ENCODE data around the gene ZDHHC8. TPM values are rescaled to one million over a fixed set of nuclear protein-coding genes. Genes with fewer than 3 reads are reported as not detected.

ZDHHC8 gene
- total RNA-seq, 1 experiment from 2014 or later: 89.3 TPM

DNA sequence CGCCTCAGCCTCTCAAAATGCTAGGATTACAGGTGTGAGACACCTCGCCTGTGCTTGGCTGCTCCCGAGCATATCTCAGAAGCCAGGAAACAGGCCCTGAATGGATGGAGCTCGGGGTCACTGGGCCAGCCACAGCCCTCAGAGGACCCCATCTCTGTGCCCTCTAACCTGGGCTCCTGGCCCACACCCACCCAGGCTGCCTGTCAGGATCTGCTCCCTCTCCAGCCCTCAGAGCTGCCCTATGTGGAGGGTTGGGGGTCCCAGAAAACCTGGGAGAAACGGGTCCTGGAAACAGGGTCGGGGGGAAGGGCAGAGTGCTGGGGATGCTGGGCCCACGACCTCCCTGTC lies 24.4 kb downstream of the ZDHHC8 start:
- ChIA-PET CTCF (interaction anchor here (1.0 kb wide), 1 partner anchor 83 kb away, joined by 4 read pairs; no protein-coding TSS in a partner anchor), POLR2A (no interaction called here), RAD21 (ENCODE audit: low non-redundant PET in 1 of 2, low total read pairs in 2 of 2, uncharacterized antibody in 2 of 2, unreplicated experiment in 2 of 2) (no interaction called here)
- intact Hi-C loops (cut with micrococcal nuclease): loop anchor here (5.0 kb wide), 1 partner anchor 301 kb away; no protein-coding TSS in a partner anchor
- no peak overlapping the region for H3K4me2 ChIP-seq (ENCODE audit: low read length)
- no peak for DNase-seq (ENCODE audit: low read depth, low spot score)
- no peaks in the 10 kb centered on the region for H3K4me1 ChIP-seq (ENCODE audit: control insufficient read depth in 1 of 2, insufficient read depth in 2 of 2, low read length in 2 of 2)
- TF ChIP-seq RAD21 (IDR thresholded peaks at IDR 0.05; ENCODE audit: low read depth) (no peak), FOSL1 (IDR thresholded peaks at IDR 0.05; ENCODE audit: low read depth) (no peak), ZFX (IDR thresholded peaks at IDR 0.05) (no peak), EZH2 (IDR thresholded peaks at IDR 0.05) (no peak), ZNF274 (IDR thresholded peaks at IDR 0.05; ENCODE audit: low read depth, low read length) (no peak), CBX3 (IDR thresholded peaks at IDR 0.05; ENCODE audit: low read depth) (no peak), CEBPB (IDR thresholded peaks at IDR 0.05; ENCODE audit: low read depth) (no peak)
- TF ChIP-seq, protein P1, sequence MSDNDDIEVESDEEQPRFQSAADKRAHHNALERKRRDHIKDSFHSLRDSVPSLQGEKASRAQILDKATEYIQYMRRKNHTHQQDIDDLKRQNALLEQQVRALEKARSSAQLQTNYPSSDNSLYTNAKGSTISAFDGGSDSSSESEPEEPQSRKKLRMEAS (IDR thresholded peaks at IDR 0.05): no peak
- TF ChIP-seq, protein P2, sequence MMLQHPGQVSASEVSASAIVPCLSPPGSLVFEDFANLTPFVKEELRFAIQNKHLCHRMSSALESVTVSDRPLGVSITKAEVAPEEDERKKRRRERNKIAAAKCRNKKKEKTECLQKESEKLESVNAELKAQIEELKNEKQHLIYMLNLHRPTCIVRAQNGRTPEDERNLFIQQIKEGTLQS (IDR thresholded peaks at IDR 0.05): no peak
- TF ChIP-seq, protein P3, sequence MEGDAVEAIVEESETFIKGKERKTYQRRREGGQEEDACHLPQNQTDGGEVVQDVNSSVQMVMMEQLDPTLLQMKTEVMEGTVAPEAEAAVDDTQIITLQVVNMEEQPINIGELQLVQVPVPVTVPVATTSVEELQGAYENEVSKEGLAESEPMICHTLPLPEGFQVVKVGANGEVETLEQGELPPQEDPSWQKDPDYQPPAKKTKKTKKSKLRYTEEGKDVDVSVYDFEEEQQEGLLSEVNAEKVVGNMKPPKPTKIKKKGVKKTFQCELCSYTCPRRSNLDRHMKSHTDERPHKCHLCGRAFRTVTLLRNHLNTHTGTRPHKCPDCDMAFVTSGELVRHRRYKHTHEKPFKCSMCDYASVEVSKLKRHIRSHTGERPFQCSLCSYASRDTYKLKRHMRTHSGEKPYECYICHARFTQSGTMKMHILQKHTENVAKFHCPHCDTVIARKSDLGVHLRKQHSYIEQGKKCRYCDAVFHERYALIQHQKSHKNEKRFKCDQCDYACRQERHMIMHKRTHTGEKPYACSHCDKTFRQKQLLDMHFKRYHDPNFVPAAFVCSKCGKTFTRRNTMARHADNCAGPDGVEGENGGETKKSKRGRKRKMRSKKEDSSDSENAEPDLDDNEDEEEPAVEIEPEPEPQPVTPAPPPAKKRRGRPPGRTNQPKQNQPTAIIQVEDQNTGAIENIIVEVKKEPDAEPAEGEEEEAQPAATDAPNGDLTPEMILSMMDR (IDR thresholded peaks at IDR 0.05 in 2 of 3, conservative IDR thresholded peaks at IDR 0.05 in 1 of 3; ENCODE audit: borderline replicate concordance in 1 of 3, insufficient read depth in 1 of 3, low read depth in 2 of 3, low read length in 2 of 3): no peak
- H3K79me2 ChIP-seq (ENCODE audit: insufficient read depth, low read length): no peaks in the 10 kb centered on the region
- H2AFZ ChIP-seq (ENCODE audit: low read depth, low read length, poor library complexity, severe bottlenecking): no peak overlapping the region
- BruUV-seq (replicated peaks): no TSS peak
- no peak for ATAC-seq
- H3K36me3 ChIP-seq (ENCODE audit: control insufficient read depth in 1 of 2, insufficient read depth in 2 of 2, low read length in 2 of 2): no peaks in the 10 kb centered on the region
- H3K27ac ChIP-seq (ENCODE audit: low read depth, low read length): no peak overlapping the region
- H3K4me3 ChIP-seq (replicated peaks in 1 of 2; ENCODE audit: low read depth in 1 of 2, low read length in 2 of 2): no peak overlapping the region
- H3K9me3 ChIP-seq (ENCODE audit: control insufficient read depth in 1 of 2, insufficient read depth in 1 of 2, low read depth in 1 of 2, low read length in 2 of 2): no peaks in the 10 kb centered on the region
- H3K27me3 ChIP-seq (ENCODE audit: insufficient read depth, low read length): no peaks in the 10 kb centered on the region
- no peak overlapping the region for H3K9ac ChIP-seq (ENCODE audit: low read length)
- H3K9me2 ChIP-seq (ENCODE audit: insufficient read depth): no peaks in the 10 kb centered on the region
- H4K20me1 ChIP-seq (ENCODE audit: insufficient read depth): no peaks in the 10 kb centered on the region

All from HCT116 (cell line).